Measurements from ENCODE around the gene FAIM2. TPM values are rescaled to one million over a fixed set of nuclear protein-coding genes. Genes with fewer than 3 reads are reported as not detected.
"Not testable (repeated sequence)": the region's sequence is repeated elsewhere in the genome, so short reads cannot be mapped to it uniquely, and the experiment has no call there.

FAIM2 gene
- total RNA-seq, 2 experiments from 2014 or later: 0.17 to 0.42 TPM

DNA sequence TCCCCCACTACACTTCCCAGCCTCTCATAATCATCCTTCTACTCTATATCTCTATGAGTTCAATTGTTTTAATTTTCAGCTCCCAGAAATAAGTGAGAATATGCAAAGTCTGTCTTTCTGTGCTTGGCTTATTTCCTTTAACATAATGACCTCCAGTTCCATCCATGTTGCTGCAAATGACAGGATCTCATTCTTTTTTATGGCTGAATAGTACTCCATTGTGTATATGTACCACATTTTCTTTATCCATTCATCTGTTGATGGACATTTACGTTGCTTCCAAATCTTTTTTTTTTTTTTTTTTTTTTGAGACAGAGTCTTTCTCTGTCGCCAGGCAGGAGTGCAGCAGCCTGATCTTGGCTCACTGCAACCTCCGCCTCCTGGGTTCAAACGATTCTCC is 47.8 kb downstream of the FAIM2 start:
- H3K4me1 Mint-ChIP-seq (ENCODE audit: low read depth); H3K27ac Mint-ChIP-seq; H3K9me3 Mint-ChIP-seq; H3K4me3 Mint-ChIP-seq; intact Hi-C loops (cut with micrococcal nuclease); H3K27me3 Mint-ChIP-seq (ENCODE audit: low read depth); H3K36me3 Mint-ChIP-seq (ENCODE audit: low read depth); DNase-seq: not testable (repeated sequence)
- CTCF ChIA-PET: interaction anchor here (0.7 to 1.3 kb wide), 3 partner anchors 11 to 751 kb away, joined by 3 to 5 read pairs (median 3); no protein-coding TSS in a partner anchor

DNA sequence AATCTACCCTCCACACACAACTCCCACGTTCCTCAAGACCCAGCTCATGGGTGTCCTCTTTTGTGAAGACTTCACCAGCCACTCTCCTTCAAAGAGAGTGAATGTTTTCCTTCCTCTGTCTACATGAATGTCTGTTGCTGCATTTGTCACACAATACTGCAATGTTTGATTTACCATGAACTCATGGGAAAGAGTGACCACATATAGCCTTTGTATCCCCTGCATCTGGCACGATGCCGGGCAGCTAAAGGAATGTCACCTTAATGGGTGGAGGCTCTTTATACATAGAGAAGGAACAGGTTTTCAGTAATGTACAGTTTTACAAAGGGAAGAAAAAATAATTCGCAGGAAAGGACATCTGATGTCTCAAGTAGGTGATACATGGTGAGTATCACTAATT is 48.7 kb downstream of the FAIM2 start:
- DNase-seq: no peak
- no peaks in the 10 kb centered on the region for H3K36me3 Mint-ChIP-seq (ENCODE audit: low read depth)
- H3K4me3 Mint-ChIP-seq: no peak overlapping the region
- CTCF ChIA-PET: interaction anchor here (0.7 to 1.3 kb wide), 3 partner anchors 12 to 92 kb away, joined by 3 to 5 read pairs (median 3); no protein-coding TSS in a partner anchor
- H3K9me3 Mint-ChIP-seq: peaks cover 2% of the 10 kb centered on the region
- no peaks in the 10 kb centered on the region for H3K27me3 Mint-ChIP-seq (ENCODE audit: low read depth)
- H3K4me1 Mint-ChIP-seq (ENCODE audit: low read depth): peaks cover 3% of the 10 kb centered on the region
- H3K27ac Mint-ChIP-seq: no peak overlapping the region
- intact Hi-C loops (cut with micrococcal nuclease): no loop called here

DNA sequence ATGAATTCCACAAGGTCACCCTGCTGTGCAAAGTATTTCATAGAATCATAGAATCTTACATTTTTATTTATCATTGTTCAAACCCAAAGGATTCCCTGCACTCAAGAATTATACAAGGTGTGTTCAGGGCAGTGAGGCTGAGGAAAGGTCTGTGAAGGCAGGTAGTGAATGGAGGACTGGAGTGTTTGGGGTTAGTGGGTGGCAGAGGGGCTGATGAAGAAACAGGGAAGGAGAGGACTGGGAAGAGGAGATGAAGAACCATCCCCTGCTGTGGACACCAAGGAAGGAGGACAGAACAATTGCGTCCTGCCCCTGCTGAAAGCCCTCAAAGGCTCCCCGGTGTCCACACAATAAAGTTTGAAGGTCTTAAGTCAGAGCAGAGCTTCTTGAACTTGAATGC is 50.0 kb downstream of the FAIM2 start:
- intact Hi-C loops (cut with micrococcal nuclease): no loop called here
- Mint-ChIP-seq H3K4me1 (ENCODE audit: low read depth) (peaks cover 3% of the 10 kb centered on the region), H3K27ac (no peak overlapping the region), H3K4me3 (no peak overlapping the region), H3K36me3 (ENCODE audit: low read depth) (no peaks in the 10 kb centered on the region), H3K9me3 (no peaks in the 10 kb centered on the region), H3K27me3 (ENCODE audit: low read depth) (no peaks in the 10 kb centered on the region)
- CTCF ChIA-PET: no interaction called here
- DNase-seq: no peak

GRCh38 chr12:49847161-49847560 is 56.5 kb downstream of the FAIM2 start:
- DNase-seq: no peak
- H3K27me3 Mint-ChIP-seq (ENCODE audit: low read depth): no peaks in the 10 kb centered on the region
- no peak overlapping the region for H3K27ac Mint-ChIP-seq
- CTCF ChIA-PET: interaction anchor here (1.0 to 2.3 kb wide), 7 partner anchors 15 to 120 kb away, joined by 3 to 12 read pairs (median 4); partner anchors contain the start of gene TMBIM6
- H3K36me3 Mint-ChIP-seq (ENCODE audit: low read depth): no peaks in the 10 kb centered on the region
- peaks cover 24% of the 10 kb centered on the region for H3K4me1 Mint-ChIP-seq (ENCODE audit: low read depth)
- H3K4me3 Mint-ChIP-seq: no peak overlapping the region
- intact Hi-C loops (cut with micrococcal nuclease): no loop called here
- H3K9me3 Mint-ChIP-seq: no peaks in the 10 kb centered on the region

DNA sequence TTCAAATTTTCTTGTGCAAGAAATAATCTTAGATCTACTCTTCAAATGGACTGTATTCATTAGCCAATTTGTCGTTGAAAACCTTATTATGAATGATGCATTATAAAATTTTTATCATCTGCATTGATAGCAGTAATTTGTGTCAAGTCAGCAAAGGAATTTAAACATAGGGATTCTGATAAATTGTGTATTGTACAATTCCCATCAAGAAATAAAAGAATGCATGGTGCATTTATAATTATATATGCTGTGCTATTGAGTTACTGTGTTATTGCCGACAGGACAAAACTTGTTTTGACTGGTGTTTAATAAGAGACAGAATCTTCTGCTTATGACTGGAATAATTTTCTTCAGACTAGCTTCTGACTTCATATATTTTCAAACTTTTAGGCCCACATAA is 57.7 kb downstream of the FAIM2 start:
- intact Hi-C loops (cut with micrococcal nuclease): no loop called here
- DNase-seq: no peak
- no peaks in the 10 kb centered on the region for H3K9me3 Mint-ChIP-seq

DNA sequence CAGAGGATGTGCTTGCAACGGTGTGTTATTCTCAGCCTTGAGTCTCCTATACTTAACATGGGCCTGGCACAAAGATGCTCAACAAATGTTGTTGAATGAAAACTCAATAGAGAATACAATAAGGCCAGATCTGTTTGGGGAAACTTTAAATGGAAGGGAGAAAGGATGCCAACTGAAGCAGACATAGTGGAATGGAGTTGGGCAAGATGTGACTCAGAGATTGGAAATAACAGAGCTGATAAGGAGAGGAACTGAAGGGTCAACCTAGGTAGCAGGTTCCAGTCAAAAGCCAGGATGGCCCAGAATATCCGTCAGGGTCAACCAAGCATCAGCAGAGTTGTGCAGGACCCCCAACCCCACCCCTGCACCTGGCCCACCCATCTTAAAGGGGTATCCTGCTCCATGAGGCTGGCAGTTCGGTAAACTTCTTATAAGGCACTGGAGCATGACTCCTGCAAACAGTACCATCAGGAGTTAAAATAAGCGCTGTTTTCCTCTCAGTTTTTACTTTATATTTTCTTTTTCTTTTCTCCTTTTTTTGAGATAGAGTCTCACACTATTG is 59.7 kb downstream of the FAIM2 start:
- intact Hi-C loops (cut with micrococcal nuclease): loop anchor here (1.0 to 2.0 kb wide), 5 partner anchors 16 to 221 kb away; partner anchors contain the start of genes NCKAP5L, PRPF40B and RACGAP1
- CTCF ChIA-PET: interaction anchor here (1.1 kb wide), 1 partner anchor 67 kb away, joined by 3 read pairs; no protein-coding TSS in a partner anchor
- DNase-seq: no peak
- Mint-ChIP-seq H3K27me3 (ENCODE audit: low read depth) (no peaks in the 10 kb centered on the region), H3K36me3 (ENCODE audit: low read depth) (no peaks in the 10 kb centered on the region), H3K9me3 (no peaks in the 10 kb centered on the region), H3K4me1 (ENCODE audit: low read depth) (peaks cover 32% of the 10 kb centered on the region), H3K27ac (peak overlapping the region; percentile 93), H3K4me3 (peak overlapping the region; percentile 32)

More for the DNA sequence above, 57.7 kb downstream of the FAIM2 start:
- Mint-ChIP-seq H3K27me3 (ENCODE audit: low read depth) (no peaks in the 10 kb centered on the region), H3K27ac (no peak overlapping the region), H3K4me1 (ENCODE audit: low read depth) (peaks cover 33% of the 10 kb centered on the region), H3K4me3 (no peak overlapping the region), H3K36me3 (ENCODE audit: low read depth) (no peaks in the 10 kb centered on the region)
- CTCF ChIA-PET: interaction anchor here (1.0 to 2.2 kb wide), 3 partner anchors 14 to 121 kb away, joined by 3 to 7 read pairs (median 3); no protein-coding TSS in a partner anchor

- intact Hi-C loops (cut with micrococcal nuclease): loop anchor here (1.0 to 2.0 kb wide), 5 partner anchors 15 to 220 kb away; partner anchors contain the start of genes NCKAP5L, PRPF40B and RACGAP1
- no peak for DNase-seq
- no peaks in the 10 kb centered on the region for H3K36me3 Mint-ChIP-seq (ENCODE audit: low read depth)
- H3K4me3 Mint-ChIP-seq: peak overlapping the region; percentile 91
- H3K9me3 Mint-ChIP-seq: no peaks in the 10 kb centered on the region
- CTCF ChIA-PET: interaction anchor here (0.6 to 1.1 kb wide), 3 partner anchors 12 to 66 kb away, joined by 3 to 5 read pairs (median 3); no protein-coding TSS in a partner anchor
- H3K4me1 Mint-ChIP-seq (ENCODE audit: low read depth): peaks cover 34% of the 10 kb centered on the region
- H3K27ac Mint-ChIP-seq: peak overlapping the region; percentile 93
- H3K27me3 Mint-ChIP-seq (ENCODE audit: low read depth): no peaks in the 10 kb centered on the region
Measured at GRCh38 chr12:49843411-49843810, 60.3 kb downstream of the FAIM2 start.

GRCh38 chr12:49842519-49843352 is 61.0 kb downstream of the FAIM2 start, which contains the start of gene BCDIN3D:
BCDIN3D (minus strand) TSS chr12:49843106; CDS start chr12:49843087, 19 bp downstream.
- Mint-ChIP-seq H3K4me3 (peak within 1 kb of the TSS; percentile 91), H3K27ac (peak within 1 kb of the TSS; percentile 93), H3K27me3 (ENCODE audit: low read depth) (no peaks in the 10 kb centered on the region), H3K9me3 (no peaks in the 10 kb centered on the region), H3K36me3 (ENCODE audit: low read depth) (no peaks in the 10 kb centered on the region), H3K4me1 (ENCODE audit: low read depth) (peaks cover 34% of the 10 kb centered on the region)
- DNase-seq: peak; percentile 97
- CTCF ChIA-PET: interaction anchor here (0.6 to 1.1 kb wide), 3 partner anchors 13 to 65 kb away, joined by 3 to 5 read pairs (median 3); no protein-coding TSS in a partner anchor
- intact Hi-C loops (cut with micrococcal nuclease): loop anchor here (1.0 to 2.0 kb wide), 5 partner anchors 14 to 219 kb away; partner anchors contain the start of genes NCKAP5L, PRPF40B and RACGAP1

GRCh38 chr12:49838973-49839633 is 64.6 kb downstream of the FAIM2 start:
- intact Hi-C loops (cut with micrococcal nuclease): loop anchor here (1.0 to 2.0 kb wide), 3 partner anchors 63 to 194 kb away; partner anchors contain the start of gene TMBIM6
- H3K36me3 Mint-ChIP-seq (ENCODE audit: low read depth): peaks cover 1% of the 10 kb centered on the region
- no peak overlapping the region for H3K27ac Mint-ChIP-seq
- CTCF ChIA-PET: interaction anchor here (0.6 to 6.8 kb wide), 17 partner anchors 11 to 558 kb away, joined by 3 to 46 read pairs (median 3); partner anchors contain the start of genes NCKAP5L and TMBIM6
- DNase-seq: peak; percentile 58
- H3K27me3 Mint-ChIP-seq (ENCODE audit: low read depth): no peaks in the 10 kb centered on the region
- H3K4me3 Mint-ChIP-seq: no peak overlapping the region
- H3K4me1 Mint-ChIP-seq (ENCODE audit: low read depth): peaks cover 27% of the 10 kb centered on the region
- H3K9me3 Mint-ChIP-seq: no peaks in the 10 kb centered on the region

DNA sequence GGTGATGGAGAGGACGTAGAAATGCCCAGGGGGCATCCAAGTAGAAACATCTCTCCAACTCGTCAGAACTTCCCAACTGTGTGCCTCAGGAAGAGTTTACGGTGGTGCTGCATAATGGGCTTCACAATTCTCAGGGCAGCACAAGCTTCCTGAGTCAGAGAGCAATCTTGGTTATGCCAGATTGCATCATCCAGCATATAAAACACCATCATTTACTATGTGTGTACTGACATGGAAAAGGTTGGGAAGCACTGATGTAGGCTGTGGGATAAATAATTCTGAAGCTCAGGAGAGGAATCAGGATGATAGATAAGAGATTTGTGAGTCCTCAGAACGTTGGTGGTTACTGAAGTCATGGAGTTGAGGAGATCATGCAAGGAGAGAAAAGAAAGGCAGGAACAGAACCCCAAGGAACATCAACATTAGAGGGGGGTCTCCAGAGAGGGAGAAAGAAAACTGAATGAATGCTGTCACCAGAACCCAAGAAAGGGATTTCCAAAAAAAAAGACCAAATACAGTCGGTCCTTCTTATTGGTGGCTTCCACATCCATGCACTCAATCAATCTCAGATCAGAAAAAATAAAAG is 70.8 kb downstream of the FAIM2 start:
- DNase-seq: no peak
- peaks cover 1% of the 10 kb centered on the region for H3K36me3 Mint-ChIP-seq (ENCODE audit: low read depth)
- intact Hi-C loops (cut with micrococcal nuclease): no loop called here
- CTCF ChIA-PET: interaction anchor here (1.8 kb wide), 1 partner anchor 55 kb away, joined by 11 read pairs; no protein-coding TSS in a partner anchor
- H3K4me1 Mint-ChIP-seq (ENCODE audit: low read depth): peaks cover 11% of the 10 kb centered on the region
- H3K27ac Mint-ChIP-seq: no peak overlapping the region
- no peaks in the 10 kb centered on the region for H3K27me3 Mint-ChIP-seq (ENCODE audit: low read depth)
- H3K4me3 Mint-ChIP-seq: no peak overlapping the region
- H3K9me3 Mint-ChIP-seq: no peaks in the 10 kb centered on the region

DNA sequence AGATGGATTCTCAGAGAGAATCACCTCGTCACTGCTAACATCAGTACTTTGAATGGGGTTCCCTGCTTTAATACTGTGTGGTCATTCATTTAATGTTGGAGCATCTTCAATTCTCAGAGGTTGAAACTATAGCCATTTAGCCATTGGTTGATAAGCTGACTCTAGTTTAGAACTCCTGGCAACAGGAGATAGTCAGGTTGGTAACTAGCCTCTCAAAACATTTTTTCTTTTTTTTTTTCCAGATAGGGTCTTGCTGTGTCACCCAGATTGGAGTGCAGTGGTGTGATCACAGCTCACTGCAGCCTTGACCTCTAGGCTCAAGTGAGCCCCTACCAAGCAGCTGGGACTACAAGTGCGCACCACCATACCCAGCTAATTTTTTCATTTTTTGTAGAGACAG is 72.0 kb downstream of the FAIM2 start:
- DNase-seq: no peak
- intact Hi-C loops (cut with micrococcal nuclease): no loop called here
- Mint-ChIP-seq H3K4me1 (ENCODE audit: low read depth) (peaks cover 20% of the 10 kb centered on the region), H3K4me3 (no peak overlapping the region), H3K27me3 (ENCODE audit: low read depth) (no peaks in the 10 kb centered on the region), H3K36me3 (ENCODE audit: low read depth) (no peaks in the 10 kb centered on the region), H3K9me3 (no peaks in the 10 kb centered on the region), H3K27ac (no peak overlapping the region)
- CTCF ChIA-PET: interaction anchor here (1.0 to 1.8 kb wide), 2 partner anchors 15 to 54 kb away, joined by 3 to 11 read pairs; no protein-coding TSS in a partner anchor

Measured in activated naive CD4-positive, alpha-beta T cell treated with anti-CD3 and anti-CD28 coated beads for 36 hours (primary cell).